Dedifferentiated amniotic fluid mesenchymal stem cell (primary cell): ENCODE data around the gene ANKS3.

Experiments used
- DNase-seq: peaks from one replicate; pipeline ENCODE4 v3.0.0-alpha.2; 2016; ENCODE audit errors: extremely low spot score

Gene ANKS3

DNA sequence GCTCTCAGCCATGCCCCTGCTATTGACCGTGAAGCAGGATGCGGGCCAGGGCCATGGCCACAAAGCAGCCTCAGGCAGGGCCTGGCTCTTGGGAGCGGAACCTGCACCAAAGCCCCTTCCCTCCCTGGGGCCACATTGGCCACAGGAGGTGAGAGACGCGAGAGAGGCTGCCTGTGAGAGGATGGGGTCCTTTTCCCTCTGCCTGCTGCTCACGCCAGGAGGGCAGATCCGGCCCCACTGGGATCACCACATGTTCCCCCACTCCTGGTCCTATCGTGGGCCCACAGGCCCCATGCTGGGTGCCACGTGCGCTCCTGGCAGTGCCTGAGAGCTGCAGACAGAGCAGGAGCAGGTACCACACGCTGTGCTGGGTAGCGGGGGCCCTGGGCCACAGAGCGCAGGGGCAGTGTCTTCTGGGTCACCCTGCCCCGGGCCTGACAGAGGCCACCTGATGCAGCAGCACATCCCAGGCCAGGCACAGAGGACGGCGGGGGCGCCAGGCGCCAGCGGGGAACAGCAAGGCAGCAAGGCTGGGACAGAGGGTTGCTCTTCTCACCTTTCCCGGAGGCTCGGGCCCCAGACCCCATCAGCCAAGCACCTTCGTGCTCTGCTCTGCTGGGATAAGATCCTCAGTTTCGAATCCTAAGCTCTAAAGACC, 49.9 kb downstream of the ANKS3 start:
- no peak for DNase-seq

DNA sequence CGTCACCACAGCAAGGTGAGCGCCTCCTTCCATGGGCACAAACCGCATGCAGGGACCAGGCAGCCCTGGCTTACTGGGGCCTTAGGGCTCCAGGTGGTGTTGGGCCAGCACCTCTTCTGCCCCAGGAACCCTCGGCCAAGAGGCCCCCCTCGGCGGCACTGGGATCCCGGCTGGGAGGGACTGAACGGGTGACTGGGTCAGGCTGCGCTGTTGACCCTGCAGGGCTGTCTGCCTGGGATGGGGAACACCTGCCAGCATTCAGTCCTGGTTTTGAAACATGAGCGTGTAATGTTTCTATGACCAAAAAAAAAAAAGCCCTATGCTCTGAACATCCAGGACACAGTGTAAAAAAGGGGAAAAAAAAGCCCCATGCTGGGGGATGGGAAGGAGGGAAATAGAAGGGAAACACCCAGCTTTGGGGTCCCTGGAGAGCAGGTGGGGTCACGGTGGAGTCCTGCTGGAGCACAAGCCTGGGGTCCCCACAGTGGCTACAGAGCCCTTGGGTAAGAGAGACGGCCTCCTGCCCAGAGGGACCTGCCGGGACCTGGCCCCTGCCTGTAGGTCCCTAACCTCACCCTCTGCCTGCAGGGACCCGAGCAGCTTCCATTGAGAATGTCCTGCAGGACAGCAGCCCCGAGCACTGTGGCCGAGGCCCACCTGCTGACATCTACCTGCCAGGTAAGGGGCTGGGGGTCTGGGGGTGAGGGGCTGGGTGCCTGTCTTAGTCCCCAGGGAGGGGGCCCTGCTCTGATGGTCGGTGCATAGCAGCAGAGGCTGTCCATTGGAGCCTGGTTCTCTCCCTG, 50.6 kb downstream of the ANKS3 start:
- no peak for DNase-seq

DNA sequence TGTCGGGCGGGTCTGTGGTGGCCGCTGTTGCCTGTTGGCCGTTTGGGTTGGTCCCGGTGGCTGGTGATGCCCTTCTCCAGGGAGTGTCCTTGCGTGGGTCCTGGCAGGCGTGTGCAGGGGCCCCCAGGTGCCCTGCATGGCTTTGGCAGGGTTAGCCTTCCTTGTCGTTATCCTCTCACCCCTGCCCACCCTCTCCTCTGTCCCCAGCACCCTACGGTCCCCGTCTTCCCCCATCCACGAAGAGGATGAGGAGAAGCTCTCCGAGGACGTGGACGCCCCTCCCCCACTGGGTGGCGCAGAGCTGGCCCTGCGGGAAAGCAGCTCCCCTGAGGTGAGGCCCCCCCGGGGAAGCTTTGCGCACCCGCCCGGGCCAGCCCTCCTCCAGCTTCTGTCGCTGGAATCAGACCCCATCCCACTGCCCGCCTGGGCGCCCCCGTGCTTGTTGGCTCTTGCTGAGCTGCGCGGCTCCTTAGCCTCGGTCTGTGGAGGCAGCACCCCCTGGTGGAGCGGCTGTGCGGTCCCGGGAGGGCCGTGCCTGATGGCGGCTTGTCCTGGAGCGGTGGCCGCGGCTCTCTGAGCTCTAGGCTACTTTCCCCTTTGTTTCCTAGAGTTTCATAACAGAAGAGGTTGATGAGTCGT, 51.3 kb downstream of the ANKS3 start:
- no peak for DNase-seq

DNA sequence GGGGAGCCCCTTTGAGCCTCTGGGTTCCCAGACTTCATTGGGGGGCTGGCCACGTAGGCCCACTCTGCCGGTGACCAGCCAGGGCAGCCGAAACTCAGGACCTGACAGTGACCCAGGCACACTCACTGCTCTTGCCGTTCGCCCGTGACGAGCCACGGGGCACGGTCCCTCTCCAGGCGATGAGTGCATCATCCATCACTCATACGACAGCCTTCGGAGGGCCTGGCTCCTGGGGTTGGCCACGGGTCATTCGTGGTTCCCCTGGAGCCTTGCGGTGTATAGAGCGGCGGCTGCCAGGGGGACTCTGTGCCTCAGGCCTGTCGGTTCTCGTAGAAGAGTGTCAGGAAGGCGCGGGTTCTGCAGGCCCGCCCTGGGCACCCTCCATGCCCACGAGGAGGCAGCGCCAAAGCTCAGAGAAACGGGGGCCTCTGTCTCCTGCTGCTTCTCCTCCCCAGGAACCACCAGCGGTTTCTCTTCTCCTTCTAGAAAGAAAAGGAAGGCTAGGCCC, 51.9 kb downstream of the ANKS3 start:
- no peak for DNase-seq

DNA sequence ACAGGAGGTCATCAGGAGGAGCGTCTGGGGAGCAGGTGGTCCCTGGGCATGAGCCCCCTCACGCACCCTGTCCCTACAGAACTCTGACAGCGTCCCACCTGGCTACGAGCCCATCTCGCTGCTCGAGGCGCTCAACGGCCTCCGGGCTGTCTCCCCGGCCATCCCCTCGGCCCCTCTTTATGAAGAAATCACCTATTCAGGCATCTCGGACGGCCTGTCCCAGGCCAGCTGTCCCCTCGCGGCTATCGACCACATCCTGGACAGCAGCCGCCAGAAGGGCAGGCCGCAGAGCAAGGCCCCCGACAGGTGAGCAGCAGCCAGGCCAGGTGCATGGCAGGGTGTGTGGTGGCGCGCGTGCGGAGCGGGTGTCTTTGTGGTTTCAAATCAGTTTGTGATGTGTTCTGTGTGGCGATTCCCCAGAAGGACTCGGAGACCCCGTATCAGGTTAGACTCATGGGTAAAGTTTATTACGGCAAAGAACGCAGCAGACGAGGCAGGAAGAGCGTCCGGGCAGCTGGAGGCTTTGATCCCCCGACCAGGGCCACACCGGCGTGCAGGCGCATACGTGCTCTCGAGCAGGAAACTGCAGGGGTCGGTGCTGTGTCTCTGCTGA, 52.5 kb downstream of the ANKS3 start:
- no peak for DNase-seq

DNA sequence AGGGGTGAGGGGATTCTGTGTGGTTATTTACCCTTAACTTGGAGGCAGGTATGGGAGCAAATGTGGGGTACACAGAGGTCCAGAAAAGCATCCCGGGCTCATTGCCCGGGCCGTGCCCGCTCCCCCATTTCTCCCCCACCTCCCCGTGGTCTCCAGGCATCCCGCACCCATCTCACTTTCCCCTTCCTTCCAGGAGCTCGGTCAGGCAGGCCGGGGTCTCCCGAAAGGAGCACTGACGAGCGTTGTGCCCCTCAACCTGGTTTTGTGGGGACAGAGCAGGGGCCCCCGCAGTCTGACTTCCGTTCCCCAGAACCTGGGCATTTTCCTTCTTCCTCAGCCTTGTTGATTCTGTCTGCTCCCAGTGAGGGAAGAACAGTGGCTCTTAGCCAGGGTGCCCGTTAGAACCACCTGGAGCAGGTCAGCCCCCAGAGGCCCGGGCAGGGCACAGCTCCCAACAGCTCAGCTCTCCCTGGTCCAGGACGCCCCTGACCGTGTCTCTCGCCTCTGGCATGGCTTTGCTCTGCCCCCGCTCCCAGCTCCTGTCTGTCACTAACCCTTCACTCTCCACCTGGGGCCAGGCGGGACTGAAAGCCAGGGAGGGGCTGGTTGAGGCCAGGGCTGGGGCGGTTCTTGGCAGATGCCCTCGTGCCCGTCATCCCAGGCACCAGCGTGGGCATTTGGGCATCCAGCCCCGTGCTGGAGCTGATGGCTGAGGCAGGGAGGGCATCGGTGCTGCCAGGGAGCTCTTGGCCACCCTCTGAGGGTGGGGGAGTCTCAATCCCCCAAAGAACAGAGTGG, 53.2 kb downstream of the ANKS3 start:
- no peak for DNase-seq

DNA sequence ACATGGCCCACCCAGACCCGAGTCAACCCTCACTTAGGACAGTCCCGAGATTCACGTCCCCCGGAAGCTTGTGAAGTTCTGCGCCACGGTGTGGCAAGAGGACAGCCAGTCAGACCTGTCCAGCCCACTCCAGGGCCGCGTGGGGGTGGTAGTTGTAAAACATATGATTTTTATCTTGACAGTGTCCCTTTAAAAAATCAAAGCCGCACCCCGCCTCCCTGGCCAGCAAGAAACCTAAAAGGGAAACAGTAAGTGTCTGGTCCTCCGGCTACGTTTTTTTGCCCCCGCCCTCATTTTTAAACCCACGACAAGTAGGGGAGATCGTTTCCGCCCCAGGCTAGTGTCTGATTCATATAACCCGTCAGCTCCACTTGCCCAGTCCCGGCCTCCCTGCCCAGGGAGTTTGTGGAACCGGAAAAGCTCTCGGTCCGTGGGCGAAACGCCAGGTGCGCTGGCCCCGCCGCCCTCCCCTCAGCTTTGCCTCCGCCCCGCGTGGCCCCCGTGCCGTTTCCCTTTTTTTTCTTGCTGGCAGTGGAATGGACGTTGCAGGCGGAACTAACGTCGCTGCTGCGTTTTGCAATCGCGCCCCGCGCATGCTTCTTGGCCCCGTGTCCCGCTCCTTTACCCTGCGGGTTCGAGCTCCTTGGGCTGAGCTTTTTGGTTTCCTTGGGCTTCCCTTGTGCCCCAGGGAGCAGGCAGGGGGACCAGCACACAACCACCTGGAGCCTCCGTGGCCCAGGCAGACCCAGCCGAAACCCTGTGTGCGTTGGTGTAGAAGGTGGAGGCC, 54.0 kb downstream of the ANKS3 start:
- no peak for DNase-seq

DNA sequence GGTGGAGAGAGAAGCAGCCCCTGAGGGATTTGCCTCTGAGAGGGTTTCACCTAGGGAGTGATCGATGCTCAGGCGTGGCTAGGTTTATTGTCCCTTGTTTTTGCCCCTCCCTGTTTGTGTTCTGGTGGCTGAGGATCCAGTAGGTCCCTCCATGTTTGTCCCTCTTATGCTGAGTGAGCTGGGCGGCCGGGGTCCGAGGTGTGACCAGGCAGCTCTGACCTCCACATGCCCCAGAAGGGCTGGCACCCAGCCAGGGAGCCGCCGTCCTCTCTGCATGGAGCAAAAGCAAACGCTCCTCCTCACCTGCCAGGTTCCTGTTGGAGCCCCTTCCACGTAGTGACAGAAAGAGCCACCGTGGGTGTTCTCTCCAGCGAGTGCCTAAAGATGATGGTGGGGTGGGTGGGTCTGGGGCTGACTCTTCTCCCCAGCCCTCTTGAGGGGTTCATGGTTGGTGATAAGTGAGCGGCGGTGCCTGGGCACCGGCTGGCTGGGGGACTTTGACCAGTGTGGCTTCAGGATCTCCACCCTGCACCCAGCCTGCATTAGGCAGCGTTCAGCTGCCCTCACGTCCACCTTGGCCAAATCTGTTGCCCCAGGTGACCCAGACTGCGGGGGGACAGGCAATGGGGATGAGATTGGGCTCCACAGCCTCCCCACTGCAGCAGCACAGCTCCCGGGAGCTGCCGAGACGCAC, 54.8 kb downstream of the ANKS3 start:
- DNase-seq, result no peak

DNA sequence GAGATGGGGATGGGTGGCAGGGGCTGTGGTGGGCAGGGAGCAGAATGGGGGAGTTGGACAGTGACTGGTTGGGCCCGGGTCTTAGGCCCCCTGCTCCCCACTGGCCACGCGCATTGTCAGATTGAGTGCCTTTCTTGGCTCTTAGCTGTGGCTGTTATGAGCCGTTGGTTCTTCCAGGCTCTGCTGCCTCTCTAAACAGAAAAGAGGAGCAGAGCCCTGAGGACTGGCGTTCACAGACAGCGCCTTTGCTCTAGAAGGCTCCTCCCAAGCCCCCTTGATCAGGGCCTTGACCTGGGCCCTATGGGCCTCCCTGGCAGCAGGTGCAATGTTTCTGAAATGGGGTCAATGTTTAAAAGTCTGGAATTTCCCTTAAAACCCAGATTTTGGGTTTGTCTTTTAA, 55.5 kb downstream of the ANKS3 start:
- no peak for DNase-seq

DNA sequence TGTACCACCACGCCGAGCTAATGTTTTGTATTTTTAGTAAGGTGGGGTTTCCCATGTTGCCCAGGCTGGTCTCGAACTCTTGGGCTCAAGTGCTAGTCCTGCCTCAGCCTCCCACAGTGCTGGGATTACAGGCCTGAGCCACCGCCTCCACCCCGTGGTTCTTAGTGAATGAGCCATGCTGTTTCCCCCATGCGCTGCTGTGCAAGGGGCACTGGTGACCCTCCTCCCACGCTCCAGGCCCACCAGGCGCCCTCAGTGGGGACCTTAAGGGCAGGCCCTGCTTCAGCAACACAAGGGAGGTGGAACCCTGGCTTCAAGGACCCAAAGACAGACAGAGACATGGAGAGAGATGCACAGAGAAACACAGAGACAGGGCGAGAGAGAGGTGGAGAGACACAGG, 56.1 kb downstream of the ANKS3 start:
- DNase-seq, result no peak

DNA sequence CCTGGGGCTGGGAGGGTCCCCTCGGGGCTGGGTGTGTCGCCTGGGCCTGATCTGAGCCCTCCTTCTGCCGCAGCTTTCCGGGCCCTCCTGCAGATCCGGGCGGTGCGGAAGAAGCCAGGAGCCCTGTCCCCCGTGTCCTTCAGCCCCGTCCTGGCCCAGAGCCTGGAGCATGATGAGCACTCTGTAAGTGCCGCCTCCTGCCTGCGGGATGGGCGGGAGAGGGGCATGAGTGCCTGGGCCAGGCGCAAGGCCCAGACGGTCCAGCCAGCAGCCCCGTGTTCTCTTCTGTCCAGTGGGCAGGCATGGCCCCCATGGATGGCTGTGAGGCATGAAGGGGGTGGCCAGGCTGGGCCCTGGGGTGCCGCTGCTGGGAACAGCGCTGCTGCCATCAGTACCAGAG, 56.7 kb downstream of the ANKS3 start:
- DNase-seq, result no peak

DNA sequence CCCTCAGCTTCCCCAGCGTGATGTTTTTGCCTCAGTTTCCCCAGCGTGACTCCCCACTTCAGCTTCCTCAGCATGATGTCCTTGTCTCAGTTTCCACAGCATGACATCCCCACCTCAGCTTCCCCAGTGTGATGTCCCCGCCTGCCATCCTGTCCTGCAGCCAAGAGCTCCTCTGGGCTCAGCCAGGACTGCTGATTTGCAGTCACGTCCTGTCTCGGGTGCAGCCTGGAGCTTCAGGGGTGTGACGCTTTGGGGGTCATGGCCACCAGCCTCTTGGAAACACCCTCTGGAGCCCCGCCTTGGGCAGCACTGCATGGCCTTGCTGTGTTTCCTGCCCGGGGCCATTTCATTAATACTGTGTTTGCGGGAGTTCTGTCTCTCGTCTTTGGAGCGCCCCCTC, 57.2 kb downstream of the ANKS3 start:
- no peak for DNase-seq

DNA sequence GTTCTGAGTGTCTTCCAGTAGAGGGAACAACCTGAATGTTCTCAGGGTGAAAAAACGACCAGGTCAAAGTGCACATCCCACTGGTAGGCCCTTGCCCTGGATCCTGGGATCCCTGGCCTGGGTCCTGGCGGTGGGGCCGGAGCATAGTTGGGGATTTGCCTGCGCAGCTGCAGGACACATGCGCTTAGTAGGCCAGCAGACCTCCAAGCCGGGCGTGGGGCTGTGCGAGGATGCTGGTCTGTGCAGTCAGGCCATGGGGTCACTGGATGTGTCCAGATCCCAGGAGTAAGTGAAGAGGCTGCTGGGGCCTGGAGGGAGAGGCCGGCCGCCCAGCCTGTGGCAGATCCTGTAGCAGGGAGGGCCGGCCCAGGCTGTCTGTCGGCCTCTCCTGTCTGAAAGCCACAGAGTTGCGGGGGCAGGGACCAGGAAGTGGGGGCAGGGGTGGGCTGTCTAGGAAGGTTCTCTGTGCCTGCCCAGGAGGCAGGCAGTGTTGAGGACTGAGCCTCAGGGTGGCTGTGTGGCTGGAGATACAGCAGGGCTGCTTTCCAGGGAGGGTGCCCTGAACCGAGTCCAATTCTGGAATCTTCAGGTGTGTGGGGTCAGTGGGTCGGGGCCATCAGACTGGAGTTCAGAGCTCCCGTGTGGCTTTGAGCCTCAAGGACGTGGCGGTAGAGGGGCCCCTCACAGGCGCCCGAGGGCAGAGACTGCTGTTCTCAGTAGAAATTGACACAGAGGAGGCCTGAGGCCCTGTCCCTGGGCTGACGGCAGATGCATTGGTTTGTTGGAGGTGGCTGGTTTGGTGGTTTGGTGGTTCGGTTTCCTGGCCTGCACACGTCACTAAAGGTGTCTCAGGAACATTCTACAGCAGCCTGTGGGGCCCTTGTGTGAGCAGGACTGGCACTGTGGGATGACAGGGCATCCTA, 57.9 kb downstream of the ANKS3 start:
- no peak for DNase-seq

DNA sequence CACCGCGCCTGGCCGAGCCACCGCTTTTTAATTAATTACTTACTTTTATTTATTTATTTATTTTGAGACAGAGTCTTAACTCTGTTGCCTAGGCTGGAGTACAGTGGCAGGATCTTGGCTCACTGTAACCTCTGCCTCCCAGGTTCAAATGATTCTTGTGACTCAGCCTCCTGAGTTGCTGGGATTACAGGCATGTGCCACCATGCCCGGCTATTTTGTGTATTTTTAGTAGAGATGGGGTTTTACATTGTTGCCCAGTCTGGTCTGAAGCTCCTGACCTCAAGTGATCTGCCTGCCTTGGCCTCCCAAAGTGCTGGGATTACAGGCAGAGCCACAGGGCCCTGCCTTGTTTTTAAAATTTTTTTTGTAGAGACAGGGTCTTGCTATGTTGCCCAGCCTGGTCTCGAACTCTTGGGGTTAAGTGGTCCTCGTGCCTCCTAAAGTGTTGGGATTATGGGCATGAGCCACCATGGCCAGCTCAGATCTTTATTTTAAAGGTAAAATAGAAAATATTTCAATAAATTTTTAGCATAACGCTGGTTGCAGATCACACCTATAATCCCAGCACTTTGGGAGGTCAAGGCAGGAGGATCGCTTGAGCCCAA, 59.0 kb downstream of the ANKS3 start:
- DNase-seq, result no peak

DNA sequence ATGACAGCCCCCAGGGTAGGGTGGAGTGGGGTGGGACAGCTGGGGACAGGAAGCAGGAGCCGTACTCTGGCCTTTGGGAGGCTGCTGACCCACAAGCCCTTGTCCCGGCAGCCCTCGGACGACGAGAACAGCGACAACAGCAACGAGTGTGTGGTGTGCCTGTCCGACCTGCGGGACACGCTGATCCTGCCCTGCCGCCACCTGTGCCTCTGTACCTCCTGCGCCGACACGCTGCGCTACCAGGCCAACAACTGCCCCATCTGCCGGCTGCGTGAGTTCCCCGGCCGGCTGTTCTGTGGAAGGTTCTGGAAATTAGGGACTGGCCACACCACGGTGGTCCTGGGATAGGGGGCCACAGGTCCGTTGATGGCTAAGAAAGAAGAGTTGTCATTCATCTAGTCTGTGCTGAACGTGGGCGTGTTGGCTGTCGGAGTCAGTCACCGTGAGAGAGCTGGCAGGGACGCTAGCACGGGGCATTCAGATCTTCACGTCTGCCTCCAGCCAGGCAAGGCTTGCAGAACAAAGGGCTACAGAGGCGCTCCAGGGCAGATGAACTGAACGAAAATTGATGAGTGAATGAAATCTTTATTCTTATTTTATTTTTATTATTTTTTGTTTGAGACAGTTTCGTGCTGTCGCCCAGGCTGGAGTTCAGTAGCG, 60.6 kb downstream of the ANKS3 start:
- no peak for DNase-seq

DNA sequence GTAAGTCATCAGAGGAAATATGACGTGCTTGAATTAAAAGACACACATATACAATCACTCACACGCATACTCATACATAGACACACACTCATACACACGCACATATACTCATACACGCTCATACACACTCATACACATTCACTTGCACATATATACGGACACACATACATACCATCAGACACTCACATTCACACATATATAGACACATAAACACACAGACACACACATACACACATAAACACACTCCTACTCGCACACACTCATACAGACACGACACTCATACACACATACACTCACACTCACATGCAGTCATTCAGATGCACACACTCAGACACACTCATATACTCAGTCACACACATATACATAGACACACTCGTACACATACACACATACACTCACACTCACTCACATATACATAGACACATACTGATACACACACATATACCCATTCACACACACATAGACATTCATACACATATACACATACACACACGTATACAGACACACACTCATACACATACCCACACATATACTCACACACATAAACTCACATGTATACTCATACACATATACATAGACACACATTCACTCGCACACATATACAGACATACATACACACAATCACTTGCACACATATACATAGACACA, 65.6 kb downstream of the ANKS3 start:
- no peak for DNase-seq

DNA sequence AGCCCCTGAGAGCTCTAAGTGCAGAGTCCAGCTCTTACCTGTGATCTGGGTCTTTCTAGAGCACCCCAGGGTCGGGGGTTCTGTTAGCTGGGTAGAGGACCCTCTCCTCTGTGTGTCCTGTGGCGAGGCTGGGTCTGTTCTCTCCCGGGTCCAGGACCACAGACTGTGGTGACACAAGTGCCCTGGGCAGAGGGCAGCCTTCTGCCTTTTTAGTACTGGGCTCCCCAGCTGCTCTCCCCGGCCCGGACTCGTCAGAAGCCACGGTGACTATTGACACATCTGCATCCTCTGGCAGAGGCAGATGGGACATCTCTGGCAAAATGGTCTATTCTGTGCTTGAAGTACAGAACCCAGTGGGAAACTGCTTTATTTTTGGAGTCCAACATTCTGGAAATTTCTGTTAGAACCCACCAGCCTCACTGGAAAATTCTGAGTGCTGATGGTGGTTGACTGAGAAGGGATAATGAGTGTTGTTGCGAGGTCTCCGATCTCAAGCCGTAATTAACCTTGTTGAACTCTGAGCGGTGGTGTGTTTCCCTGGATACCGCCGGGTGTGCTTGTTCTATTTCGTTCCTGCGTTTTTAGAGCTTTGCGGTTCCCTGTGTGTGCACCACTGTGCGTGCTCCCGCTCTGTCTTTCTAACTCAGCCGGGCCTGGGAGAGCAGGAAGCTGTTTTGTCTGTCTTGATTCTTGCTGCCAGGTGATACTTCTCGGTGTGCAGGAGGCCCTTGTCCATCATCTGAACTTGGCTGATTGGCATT, 66.7 kb downstream of the ANKS3 start:
- no peak for DNase-seq
